H1 (cell line): ENCODE results near the gene ZMYM4. TPM values are rescaled to one million over a fixed set of nuclear protein-coding genes. Genes with fewer than 3 reads are reported as not detected.

ENCODE experiments used
- CTCF ChIP-seq, 3 experiments: IDR thresholded peaks; 1 replicate in 2 of 3; 2 replicates in 1 of 3; pipeline versions ENCODE4 v1.5.1 to v1.6.1; 2011; ENCODE audit warnings: low read length in 3 of 3, mild to moderate bottlenecking in 3 of 3, inconsistent platforms in 2 of 3, low read depth in 1 of 3, moderate library complexity in 1 of 3; ENCODE audit not compliant: insufficient read depth in 1 of 3; ENCODE audit errors: control extremely low read depth in 1 of 3
- POU5F1 ChIP-seq: IDR thresholded peaks from 2 replicates; pipeline ENCODE4 v1.6.1; 2011; ENCODE audit warnings: low read depth, mild to moderate bottlenecking, low read length, moderate library complexity
- SAP30 ChIP-seq: fragments of 300-600 bp; sonication (generic); IDR thresholded peaks from 2 replicates; pipeline ENCODE4 v1.7.1; 2012; ENCODE audit warnings: low read length, moderate library complexity, mild to moderate bottlenecking, inconsistent platforms; ENCODE audit not compliant: insufficient read depth, insufficient replicate concordance
- SIRT6 ChIP-seq: IDR thresholded peaks from one replicate; pipeline ENCODE4 v1.7.1; 2012; ENCODE audit warnings: low read length, inconsistent platforms
- polyA plus RNA-seq, 7 experiments: library from polyadenylated mRNA; depleted of rRNA in 3 of 7; stranded (reverse) in 5 of 7; unstranded in 2 of 7; fragments of >200 nt in 5 of 7; fragments of 200-250 nt in 2 of 7; gene quantifications; 1 replicate in 5 of 7; 2 replicates in 1 of 7; 4 replicates in 1 of 7; pipeline versions ENCODE4 v1.2.1 to v1.2.3, GENCODE V29; 2011 to 2013; ENCODE audit warnings: missing spikeins in 2 of 7, mixed read lengths in 2 of 7
- total RNA-seq: library from RNA; stranded (reverse); fragmentation: NEBNext Ultra II Directional; extraction: Animal tissue kit (Norgen Biotek cat#: 25700); gene quantifications from 2 replicates; pipeline ENCODE4 v1.2.1, GENCODE V29; 2021

Gene ZMYM4
- total and polyA plus RNA-seq, 2 of the 8 experiments (the other 6 are each of a cell fraction or from before 2014, with no cell fraction given) = 16.7 to 81.3 TPM

GRCh38 chr1:35261412-35262120 lies 6.9 kb upstream of the ZMYM4 start (continued):
- no peak for TF ChIP-seq SAP30
- no peak for TF ChIP-seq POU5F1
- TF ChIP-seq CTCF (IDR thresholded peaks at IDR 0.05; ENCODE audit: control extremely low read depth in 1 of 3, insufficient read depth in 1 of 3, low read depth in 1 of 3, low read length in 3 of 3) = no peak
- no peak for TF ChIP-seq SIRT6
- TF ChIP-seq, all 59 proteins: peak for 0
